Astrocyte of the cerebellum (primary cell): ENCODE data around the gene MINAR1.

Experiments
- DNase-seq: peaks from one replicate; pipeline ENCODE4 v3.0.0-alpha.2; 2011; ENCODE audit warnings: low read depth
- H3K4me3 ChIP-seq: 2 replicates; pipeline ENCODE4 v1.5.1; 2011; ENCODE audit warnings: mild to moderate bottlenecking, low read depth, low read length, moderate library complexity
- CTCF ChIP-seq: IDR thresholded peaks from 2 replicates; pipeline ENCODE4 v1.5.1; 2012; ENCODE audit warnings: low read length, low read depth, moderate library complexity, mild to moderate bottlenecking; ENCODE audit errors: missing control alignments
- in situ Hi-C: cut with HindIII; loops from 2 replicates; pipeline ENCODE4 v1.10.0; 2017; ENCODE audit warnings: low sequenced_read_pairs

MINAR1 gene

GRCh38 chr15:79401301-79401700 lies 30.8 kb upstream of the MINAR1 start:
- no peak overlapping the region for H3K4me3 ChIP-seq
- in situ Hi-C loops = no loop called here
- no peak for DNase-seq
- no peak for TF ChIP-seq CTCF

DNA sequence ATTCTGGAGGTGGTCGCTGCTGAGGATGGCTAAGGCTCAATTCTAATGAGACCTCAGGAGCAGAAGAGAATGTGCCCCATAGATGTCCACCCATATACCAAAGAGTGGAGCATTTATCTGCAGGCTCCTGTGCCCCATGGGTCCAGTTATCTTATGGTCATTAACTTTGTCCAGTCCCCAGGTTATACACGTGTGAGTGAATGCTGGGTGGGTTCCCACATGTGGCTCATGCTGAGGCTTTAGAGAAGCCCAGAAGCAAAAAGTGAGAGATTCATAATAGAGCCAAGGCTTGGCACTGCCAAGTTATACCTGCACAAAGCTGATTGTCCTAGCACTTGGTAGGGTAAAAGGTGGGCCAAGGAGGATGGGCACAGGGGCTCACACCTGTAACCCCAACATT lies 30.0 kb upstream of the MINAR1 start:
- no peak for DNase-seq
- no peak overlapping the region for H3K4me3 ChIP-seq
- TF ChIP-seq CTCF = no peak
- in situ Hi-C loops = no loop called here

DNA sequence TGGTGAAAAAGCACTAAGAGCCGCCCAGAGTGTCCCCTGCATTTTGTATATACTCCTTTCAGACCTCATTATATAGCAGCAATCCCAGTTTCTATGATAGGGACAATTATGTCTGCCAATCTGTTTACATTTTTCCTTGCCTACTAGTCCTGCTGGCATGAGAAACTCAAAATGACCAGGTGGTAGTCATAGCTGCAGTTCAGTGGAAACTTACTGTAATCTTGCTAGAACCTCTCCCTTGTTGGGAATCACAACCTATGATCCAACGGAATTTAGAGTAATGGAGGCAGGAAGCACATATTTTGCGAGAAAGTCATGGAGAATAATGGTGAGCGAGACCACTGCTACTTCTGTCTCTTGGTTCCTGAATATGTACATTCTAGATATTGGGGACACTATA lies 28.6 kb upstream of the MINAR1 start:
- no peak for DNase-seq
- no peak for TF ChIP-seq CTCF
- H3K4me3 ChIP-seq = no peak overlapping the region
- in situ Hi-C loops = no loop called here

GRCh38 chr15:79406210-79406609 lies 25.9 kb upstream of the MINAR1 start:
- in situ Hi-C loops = no loop called here
- no peak for DNase-seq
- TF ChIP-seq CTCF = no peak
- H3K4me3 ChIP-seq = no peak overlapping the region

DNA sequence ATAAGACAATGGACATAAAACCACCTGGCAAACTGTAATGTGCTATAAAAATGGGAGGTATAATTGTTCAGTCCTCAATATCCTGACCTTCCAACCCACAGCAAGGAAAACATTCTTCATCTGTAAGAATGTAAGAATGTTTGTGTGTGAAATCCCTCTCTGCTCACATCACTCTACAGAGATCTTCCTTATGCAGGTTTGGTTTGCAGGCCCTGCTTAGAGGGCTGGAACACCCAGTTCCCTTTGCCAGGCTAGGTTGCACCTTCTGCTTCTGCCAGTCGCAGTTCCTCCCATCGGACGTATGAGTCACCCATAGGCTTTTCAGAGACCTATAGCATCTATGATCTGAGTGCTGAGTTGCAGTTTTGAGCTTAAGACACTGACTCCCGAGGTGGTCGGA lies 24.1 kb upstream of the MINAR1 start:
- no peak for DNase-seq
- H3K4me3 ChIP-seq = no peak overlapping the region
- in situ Hi-C loops = no loop called here
- TF ChIP-seq CTCF = no peak

DNA sequence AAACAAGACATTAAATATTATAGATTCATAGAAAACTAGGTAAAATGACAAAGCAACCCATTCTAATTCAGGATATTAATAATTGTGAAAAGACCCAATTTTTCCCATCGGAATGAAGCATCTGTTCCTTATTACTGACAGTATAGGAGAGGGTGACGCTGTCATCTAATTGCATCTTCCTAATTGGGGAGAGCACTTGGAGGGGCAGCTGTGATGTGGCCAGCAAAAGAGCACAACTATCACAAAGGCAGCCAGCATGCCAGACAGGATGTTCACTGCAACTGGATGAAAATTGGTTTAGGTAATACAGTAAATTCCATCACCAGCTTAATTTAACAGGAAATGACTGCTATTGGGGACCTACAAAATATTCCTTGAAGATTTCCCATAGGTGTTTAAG lies 21.9 kb upstream of the MINAR1 start:
- no peak for TF ChIP-seq CTCF
- in situ Hi-C loops = no loop called here
- DNase-seq = no peak
- H3K4me3 ChIP-seq = no peak overlapping the region

DNA sequence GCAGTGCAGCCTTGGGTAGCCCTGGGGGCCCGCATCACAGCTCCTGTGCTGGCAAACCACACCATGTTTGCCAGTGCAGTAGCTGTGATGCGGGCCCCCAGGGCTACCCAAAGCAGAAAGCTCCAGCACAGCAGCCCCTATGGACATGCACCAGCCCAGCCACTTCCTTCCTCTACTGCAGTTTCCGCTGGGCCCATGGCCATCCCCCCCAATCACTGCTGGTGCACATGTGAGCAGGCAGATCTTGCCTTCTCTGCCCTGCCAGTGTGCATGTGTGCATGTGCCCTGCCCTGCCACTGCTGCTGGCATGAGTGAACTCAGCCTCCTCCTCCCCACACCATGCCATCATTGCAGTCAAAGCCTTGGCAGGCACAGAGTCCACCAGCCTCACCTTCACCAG lies 20.1 kb upstream of the MINAR1 start:
- no peak for DNase-seq
- TF ChIP-seq CTCF = no peak
- H3K4me3 ChIP-seq = no peak overlapping the region
- in situ Hi-C loops = no loop called here
